Measurements from ENCODE around the gene FBXO41. TPM values are rescaled to one million over a fixed set of nuclear protein-coding genes. Genes with fewer than 3 reads are reported as not detected.

The FBXO41 gene
- total and polyA plus RNA-seq, 7 donors: under 0.01 to 4.4 (median 1.9) TPM

GRCh38 chr2:73297586-73297985 lies 13.3 kb upstream of the FBXO41 start:
- Histone ChIP-seq H3K4me3 (no peak overlapping the region), H3K27ac (no peak overlapping the region), H3K36me3 (no peaks in the 10 kb centered on the region), H3K4me1 (peaks cover 0 to 15% (median 10%) of the 10 kb centered on the region in 4 donors), H3K27me3 (peaks cover 26 to 67% (median 39%) of the 10 kb centered on the region in 3 donors), H3K9me3 (no peaks in the 10 kb centered on the region)
- TF ChIP-seq CTCF (IDR thresholded peaks at IDR 0.05) (no peak), POLR2A (IDR thresholded peaks at IDR 0.05) (no peak)
- 68 to 69% methylated on average over 4 of the region's 4 CpGs for WGBS, 2 donors
- intact Hi-C loops (cut with DNase I): no loop called here
- no peak for DNase-seq

- TF ChIP-seq POLR2AphosphoS5 (IDR thresholded peaks at IDR 0.05) (no peak), POLR2A (IDR thresholded peaks at IDR 0.05) (no peak), CTCF (IDR thresholded peaks at IDR 0.05) (no peak), EP300 (IDR thresholded peaks at IDR 0.05) (no peak)
- H3K4me3 ChIP-seq: no peak overlapping the region
- peaks cover 30 to 71% (median 43%) of the 10 kb centered on the region in 3 donors for H3K27me3 ChIP-seq
- no peaks in the 10 kb centered on the region for H3K9me3 ChIP-seq
- peaks cover 0 to 17% (median 10%) of the 10 kb centered on the region in 4 donors for H3K4me1 ChIP-seq
- H3K36me3 ChIP-seq: no peaks in the 10 kb centered on the region
- no peak for DNase-seq
- no peak overlapping the region for H3K27ac ChIP-seq
- intact Hi-C loops (cut with DNase I): no loop called here
- 15 to 28% methylated on average over 2 of the region's 2 CpGs for WGBS, 2 donors
Measured at GRCh38 chr2:73297151-73297559, 12.9 kb upstream of the FBXO41 start.

DNA sequence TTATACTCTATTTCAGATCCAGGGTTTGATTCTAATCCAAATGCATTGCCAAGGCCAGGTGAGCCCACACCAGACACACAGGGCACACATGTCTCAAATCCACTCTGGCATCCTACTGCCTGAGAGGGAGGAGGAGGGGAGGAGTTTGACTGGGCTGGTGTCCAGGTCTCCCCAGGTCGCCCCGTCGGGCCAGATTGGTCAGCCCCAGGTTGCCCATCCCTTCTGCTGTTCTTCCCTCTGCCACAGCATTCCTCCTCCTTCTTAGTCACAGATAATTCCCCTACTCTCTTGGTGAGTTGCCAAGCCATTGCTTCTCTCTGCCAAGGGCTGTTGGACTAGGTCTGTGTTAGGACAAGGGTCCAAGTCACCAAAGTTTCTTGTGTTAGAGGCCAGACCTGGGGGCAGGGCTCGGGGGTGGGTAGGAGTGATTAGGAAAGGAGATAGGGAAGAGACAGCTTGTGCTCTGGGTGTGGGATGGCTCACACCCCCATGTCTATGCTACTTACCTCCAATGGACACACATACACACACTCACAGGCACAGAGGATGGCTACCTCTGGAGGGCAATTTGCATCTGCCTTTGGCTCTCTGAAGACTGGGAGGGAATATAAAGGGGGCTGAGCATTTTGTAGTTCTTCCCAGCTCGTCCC lies 11.6 kb upstream of the FBXO41 start:
- 39 to 43% methylated on average over 5 of the region's 5 CpGs for WGBS, 2 donors
- H3K4me3 ChIP-seq: no peak overlapping the region
- TF ChIP-seq EP300 (IDR thresholded peaks at IDR 0.05): no peak
- TF ChIP-seq POLR2A (IDR thresholded peaks at IDR 0.05): no peak
- no peak for TF ChIP-seq POLR2AphosphoS5 (IDR thresholded peaks at IDR 0.05)
- no peak for TF ChIP-seq CTCF (IDR thresholded peaks at IDR 0.05)
- H3K27ac ChIP-seq: no peak overlapping the region
- peaks cover 40 to 84% (median 56%) of the 10 kb centered on the region in 3 donors for H3K27me3 ChIP-seq
- intact Hi-C loops (cut with DNase I): no loop called here
- H3K9me3 ChIP-seq: no peaks in the 10 kb centered on the region
- DNase-seq: no peak
- H3K36me3 ChIP-seq: no peaks in the 10 kb centered on the region
- peaks cover 0 to 30% (median 20%) of the 10 kb centered on the region in 4 donors for H3K4me1 ChIP-seq

GRCh38 chr2:73294239-73294638 lies 10.0 kb upstream of the FBXO41 start:
- peaks cover 40 to 98% (median 58%) of the 10 kb centered on the region in 3 donors for H3K27me3 ChIP-seq
- intact Hi-C loops (cut with DNase I): no loop called here
- H3K36me3 ChIP-seq: no peaks in the 10 kb centered on the region
- no peak overlapping the region for H3K4me3 ChIP-seq
- no peaks in the 10 kb centered on the region for H3K9me3 ChIP-seq
- TF ChIP-seq CTCF (IDR thresholded peaks at IDR 0.05): no peak
- TF ChIP-seq EP300 (IDR thresholded peaks at IDR 0.05): no peak
- no peak for TF ChIP-seq POLR2A (IDR thresholded peaks at IDR 0.05)
- TF ChIP-seq POLR2AphosphoS5 (IDR thresholded peaks at IDR 0.05): no peak
- no peak overlapping the region for H3K27ac ChIP-seq
- peaks cover 0 to 30% (median 20%) of the 10 kb centered on the region in 4 donors for H3K4me1 ChIP-seq
- WGBS, 2 donors: 86 to 88% methylated on average over 2 of the region's 2 CpGs
- no peak for DNase-seq
